Endothelial cell of umbilical vein (primary cell): ENCODE data around the gene CILP. TPM values are rescaled to one million over a fixed set of nuclear protein-coding genes. Genes with fewer than 3 reads are reported as not detected.

Experiments used
- BruUV-seq: library from RNA; stranded (reverse); fragments of 400-500 nt; replicated peaks from 2 replicates; lab custom pipeline; 2021; lab: Mats Ljungman, UMichigan
- CTCF ChIA-PET: fragments of 300-600, 350-600 bp; sonication (Branson Sonifier 250); formaldehyde crosslinking; loops from one replicate; lab custom pipeline; 2021; ENCODE audit warnings: antibody characterized with exemption, inconsistent platforms; lab: Charles Lee
- POLR2A ChIA-PET: fragments of 300-600, 350-600 bp; sonication (Branson Sonifier 250); formaldehyde crosslinking; loops from one replicate; lab custom pipeline; 2021; ENCODE audit warnings: antibody characterized with exemption, inconsistent platforms; lab: Charles Lee
- DNase-seq: peaks from one replicate; pipeline ENCODE4 v3.0.0-alpha.2; 2011; ENCODE audit warnings: low read depth, low spot score
- FAIRE-seq: peaks from 2 replicates; lab custom pipeline; 2011; peaks lifted over from hg19 to GRCh38; lab: Jason Lieb, UNC
- H2AFZ ChIP-seq: 2 replicates; pipeline ENCODE4 v1.6.0; 2012; ENCODE audit warnings: low read depth, low read length, control low read depth, inconsistent platforms
- H3K27ac ChIP-seq: 2 replicates; pipeline ENCODE4 v1.5.1; 2011; ENCODE audit warnings: low read depth, mild to moderate bottlenecking, control low read depth, low read length, moderate library complexity; ENCODE audit not compliant: insufficient read depth
- H3K27me3 ChIP-seq, 2 experiments: 2 replicates each; pipeline versions ENCODE4 v1.6.0 to v1.6.1; 2011; ENCODE audit warnings: low read length in 2 of 2, mixed read lengths in 1 of 2; ENCODE audit not compliant: control insufficient read depth in 2 of 2, insufficient read depth in 2 of 2
- H3K36me3 ChIP-seq, 2 experiments: 2 replicates in 1 of 2; 3 replicates in 1 of 2; pipeline ENCODE4 v1.5.1; 2011; ENCODE audit warnings: low read length in 2 of 2, mild to moderate bottlenecking in 1 of 2, moderate library complexity in 1 of 2; ENCODE audit not compliant: control insufficient read depth in 2 of 2, insufficient read depth in 2 of 2; ENCODE audit errors: extremely low read depth in 1 of 2
- H3K4me1 ChIP-seq: 3 replicates; pipeline ENCODE4 v1.5.1; 2011; ENCODE audit warnings: mild to moderate bottlenecking, low read length; ENCODE audit not compliant: control insufficient read depth, insufficient read depth; ENCODE audit errors: extremely low read depth
- H3K4me2 ChIP-seq: 2 replicates; pipeline ENCODE4 v1.6.1; 2011; ENCODE audit warnings: low read length, control low read depth, mixed read lengths; ENCODE audit not compliant: insufficient read depth
- H3K4me3 ChIP-seq, 3 experiments: fragments of 200-600 bp in 1 of 3; sonication (generic), shearing (Covaris generic) in 1 of 3; replicated peaks in 1 of 3; 2 replicates each; pipeline ENCODE4 v1.5.1; 2011 to 2016; ENCODE audit warnings: control low read depth in 3 of 3, low read length in 3 of 3, mild to moderate bottlenecking in 2 of 3, inconsistent platforms in 1 of 3, low read depth in 1 of 3, moderate library complexity in 1 of 3; ENCODE audit not compliant: insufficient read depth in 1 of 3
- H3K79me2 ChIP-seq: 2 replicates; pipeline ENCODE4 v1.6.0; 2012; ENCODE audit warnings: low read length, inconsistent platforms; ENCODE audit not compliant: control insufficient read depth, insufficient read depth
- H3K9ac ChIP-seq: replicated peaks from 2 replicates; pipeline ENCODE3; 2011; ENCODE audit warnings: low read length, control low read depth; ENCODE audit not compliant: insufficient read depth; ENCODE audit errors: extremely low read depth
- H3K9me1 ChIP-seq: replicated peaks from 3 replicates; pipeline ENCODE4 v1.6.0; 2011; ENCODE audit warnings: mild to moderate bottlenecking, low read length; ENCODE audit not compliant: control insufficient read depth, insufficient read depth; ENCODE audit errors: extremely low read depth
- H3K9me3 ChIP-seq: replicated peaks from 2 replicates; pipeline ENCODE4 v1.5.1; 2012; ENCODE audit warnings: low read length, inconsistent platforms; ENCODE audit not compliant: control insufficient read depth, insufficient read depth
- H4K20me1 ChIP-seq: replicated peaks from 2 replicates; pipeline ENCODE3; 2011; ENCODE audit warnings: mild to moderate bottlenecking, low read length; ENCODE audit not compliant: control insufficient read depth, insufficient read depth; ENCODE audit errors: extremely low read depth
- CTCF ChIP-seq, 2 donors: IDR thresholded peaks; 1 replicate in 1 of 2; 2 replicates in 1 of 2; pipeline ENCODE4 v1.5.1; 2011; ENCODE audit warnings: low read length in 2 of 2, mild to moderate bottlenecking in 2 of 2, moderate library complexity in 2 of 2, control low read depth in 1 of 2, inconsistent platforms in 1 of 2, low read depth in 1 of 2; ENCODE audit not compliant: insufficient read depth in 1 of 2; ENCODE audit errors: extremely low read depth in 1 of 2
- EZH2 ChIP-seq: IDR thresholded peaks from 2 replicates; pipeline ENCODE4 v1.6.1; 2012; ENCODE audit warnings: borderline replicate concordance, low read depth, mild to moderate bottlenecking, moderate library complexity, low read length, inconsistent platforms; ENCODE audit not compliant: severe bottlenecking
- FOS ChIP-seq: IDR thresholded peaks from 2 replicates; pipeline ENCODE4 v1.6.1; 2011; ENCODE audit warnings: mild to moderate bottlenecking, low read length, moderate library complexity, borderline replicate concordance; ENCODE audit not compliant: insufficient read depth
- GATA2 ChIP-seq: IDR thresholded peaks from 2 replicates; pipeline ENCODE4 v1.7.0; 2011; ENCODE audit warnings: low read depth, mild to moderate bottlenecking, moderate library complexity, mixed read lengths, low read length; ENCODE audit not compliant: insufficient read length, insufficient read depth
- JUN ChIP-seq: IDR thresholded peaks from 2 replicates; pipeline ENCODE4 v1.6.1; 2011; ENCODE audit warnings: borderline replicate concordance, low read depth; ENCODE audit not compliant: insufficient read length, insufficient read depth
- MYC ChIP-seq: IDR thresholded peaks from one replicate; pipeline ENCODE4 v1.6.1; 2011; ENCODE audit warnings: mild to moderate bottlenecking, low read depth, low read length
- POLR2A ChIP-seq: IDR thresholded peaks from 2 replicates; pipeline ENCODE4 v1.6.1; 2012; ENCODE audit warnings: low read depth, mild to moderate bottlenecking, control low read depth, low read length
- POLR2AphosphoS5 ChIP-seq: IDR thresholded peaks from 2 replicates; pipeline ENCODE4 v1.6.1; 2012; ENCODE audit warnings: low read depth, mild to moderate bottlenecking, control low read depth, low read length, moderate library complexity; ENCODE audit not compliant: insufficient read depth
- dilution Hi-C: fragments of 300-500 bp; cut with MboI; formaldehyde crosslinking; loops from one replicate; pipeline ENCODE4 v1.15.0; 2019; ENCODE audit warnings: low sequenced_read_pairs; ENCODE audit not compliant: extremely low pct_ligation_motif_present
- intact Hi-C: fragments of 100-400 bp; cut with micrococcal nuclease; formaldehyde crosslinking; loops from one replicate; pipeline ENCODE4 v1.10.0; 2022
- polyA plus RNA-seq, 4 experiments: library from polyadenylated mRNA; depleted of rRNA in 3 of 4; stranded (reverse) in 3 of 4; unstranded in 1 of 4; fragments of >200 nt; gene quantifications; 2 replicates each; pipeline versions ENCODE4 v1.2.1 to v1.2.3, GENCODE V29; 2011 to 2012; ENCODE audit warnings: missing spikeins in 1 of 4
- total RNA-seq: library from RNA; stranded (reverse); gene quantifications from 2 replicates; pipeline ENCODE4 v1.2.3, GENCODE V29; 2021
- TF ChIP-seq, protein P1 (sequence below): IDR thresholded peaks from 2 replicates; pipeline ENCODE4 v1.6.1; 2011; ENCODE audit not compliant: insufficient read depth, insufficient read length

The CILP gene
- total and polyA plus RNA-seq, 2 donors (not counting 3 experiments of a cell fraction or from before 2014, with no cell fraction given): 0.01 TPM; not detected in 1

DNA sequence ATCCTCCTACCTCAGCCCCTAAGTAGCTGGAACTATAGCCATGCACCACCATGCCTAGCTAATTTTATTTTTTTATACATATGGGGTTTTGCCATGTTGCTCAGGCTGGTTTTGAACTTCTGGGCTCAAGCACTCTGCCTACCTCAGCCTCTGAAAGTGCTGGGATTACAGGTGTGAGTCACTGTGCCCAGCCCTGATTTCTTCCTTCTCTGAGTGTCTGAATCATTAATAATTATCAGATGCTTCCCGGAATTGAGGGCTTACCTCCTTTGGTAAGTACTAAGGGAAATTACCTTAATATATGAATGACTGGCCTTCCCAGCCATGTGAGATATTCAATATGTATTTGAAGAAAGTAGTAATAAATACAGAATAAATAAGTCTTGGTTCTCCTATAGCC is 33.4 kb downstream of the CILP start:
- H3K27me3 ChIP-seq: no peaks in the 10 kb centered on the region
- peaks cover 31% of the 10 kb centered on the region for H3K79me2 ChIP-seq
- ChIA-PET CTCF (interaction anchor here (0.8 to 1.0 kb wide), 2 partner anchors 26 to 120 kb away, joined by 3 read pairs; no protein-coding TSS in a partner anchor), POLR2A (no interaction called here)
- no peak overlapping the region for H3K27ac ChIP-seq
- H3K4me2 ChIP-seq: no peak overlapping the region
- intact Hi-C loops: no loop called here
- dilution Hi-C loops: no loop called here
- H3K9ac ChIP-seq: no peak overlapping the region
- TF ChIP-seq, protein P1, sequence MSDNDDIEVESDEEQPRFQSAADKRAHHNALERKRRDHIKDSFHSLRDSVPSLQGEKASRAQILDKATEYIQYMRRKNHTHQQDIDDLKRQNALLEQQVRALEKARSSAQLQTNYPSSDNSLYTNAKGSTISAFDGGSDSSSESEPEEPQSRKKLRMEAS: no peak
- TF ChIP-seq FOS (no peak), EZH2 (no peak), POLR2A (no peak), GATA2 (no peak), MYC (no peak), POLR2AphosphoS5 (no peak), JUN (no peak), CTCF (IDR thresholded peaks at IDR 0.05; ENCODE audit: extremely low read depth in 1 of 2, insufficient read depth in 1 of 2, low read depth in 1 of 2, low read length in 2 of 2) (no peak)
- H3K9me3 ChIP-seq: no peaks in the 10 kb centered on the region
- DNase-seq: no peak
- no peaks in the 10 kb centered on the region for H3K9me1 ChIP-seq
- no peaks in the 10 kb centered on the region for H4K20me1 ChIP-seq
- H3K4me3 ChIP-seq: no peak overlapping the region
- H3K4me1 ChIP-seq: peaks cover 2% of the 10 kb centered on the region
- no peak for FAIRE-seq
- no TSS peak for BruUV-seq
- H3K36me3 ChIP-seq: peaks cover 4 to 11% of the 10 kb centered on the region in 2 experiments
- H2AFZ ChIP-seq: no peak overlapping the region
